Measurements from ENCODE around the gene RBP3. TPM values are rescaled to one million over a fixed set of nuclear protein-coding genes. Genes with fewer than 3 reads are reported as not detected.

Gene RBP3
- total and polyA plus RNA-seq, 10 donors, result not detected

DNA sequence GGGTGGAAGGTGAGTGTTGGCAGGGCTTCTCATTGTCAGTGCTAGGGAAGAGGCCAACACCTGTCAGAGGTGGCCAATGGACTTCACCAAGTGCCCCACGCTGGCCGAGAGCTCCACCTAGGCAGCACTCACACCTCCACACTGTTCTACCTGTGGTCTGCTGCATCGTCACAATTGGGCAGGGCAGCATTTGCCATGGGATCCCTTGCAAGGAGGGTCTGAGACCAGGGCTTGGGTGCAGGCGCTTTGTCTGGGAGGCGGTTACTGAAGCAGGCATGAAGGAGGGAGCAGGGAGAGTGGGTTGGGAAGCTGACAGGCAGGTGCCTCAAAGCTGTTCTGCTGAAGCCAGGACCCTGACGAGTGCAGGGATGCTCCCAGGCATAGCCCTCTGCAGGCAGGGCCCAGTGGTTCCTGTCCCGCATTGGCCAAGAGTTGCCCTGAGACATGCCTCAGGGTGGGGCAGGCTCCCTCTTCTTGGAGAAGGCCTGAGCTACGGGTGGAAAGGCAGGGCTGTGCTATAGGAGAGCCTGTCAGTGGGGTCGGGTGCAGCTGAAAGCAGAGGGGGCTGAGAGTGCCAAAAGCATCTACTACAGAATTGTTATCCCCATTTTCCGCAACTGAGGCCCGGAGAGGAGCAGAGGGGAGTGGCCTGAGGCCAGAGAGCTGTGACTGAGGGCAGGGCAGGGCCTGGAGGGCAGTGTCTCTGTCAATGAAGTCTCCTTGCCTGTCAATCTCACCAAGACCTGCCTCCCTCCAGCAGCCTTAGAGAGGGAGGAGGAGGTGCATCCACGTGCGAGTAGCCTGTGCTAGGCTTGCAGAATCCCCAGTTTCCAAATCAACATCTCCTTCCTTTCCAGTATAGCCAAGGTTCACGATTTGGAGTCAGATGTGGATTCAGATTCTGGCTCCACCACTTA is 4.0 kb downstream of the RBP3 start:
- 62 to 88% (median 81%) methylated on average over 8 to 14 of the region's 14 CpGs for WGBS, 5 donors
- no peak for TF ChIP-seq POLR2AphosphoS5 (IDR thresholded peaks at IDR 0.05)
- TF ChIP-seq CTCF (IDR thresholded peaks at IDR 0.05 in 8 of 11, conservative IDR thresholded peaks at IDR 0.05 in 3 of 11), result no peak
- TF ChIP-seq POLR2A (IDR thresholded peaks at IDR 0.05), result no peak
- intact Hi-C loops (cut with DNase I; ENCODE audit: low total_unique reads), result no loop called here
- no peaks in the 10 kb centered on the region for H3K36me3 ChIP-seq
- no peaks in the 10 kb centered on the region for H3K4me1 ChIP-seq
- no peaks in the 10 kb centered on the region for H3K27me3 ChIP-seq (replicated peaks in 1 of 7)
- no peak overlapping the region for H3K4me3 ChIP-seq
- H3K27ac ChIP-seq, result no peak overlapping the region
- DNase-seq, result peak; percentile 68
- H3K9me3 ChIP-seq, result no peaks in the 10 kb centered on the region

DNA sequence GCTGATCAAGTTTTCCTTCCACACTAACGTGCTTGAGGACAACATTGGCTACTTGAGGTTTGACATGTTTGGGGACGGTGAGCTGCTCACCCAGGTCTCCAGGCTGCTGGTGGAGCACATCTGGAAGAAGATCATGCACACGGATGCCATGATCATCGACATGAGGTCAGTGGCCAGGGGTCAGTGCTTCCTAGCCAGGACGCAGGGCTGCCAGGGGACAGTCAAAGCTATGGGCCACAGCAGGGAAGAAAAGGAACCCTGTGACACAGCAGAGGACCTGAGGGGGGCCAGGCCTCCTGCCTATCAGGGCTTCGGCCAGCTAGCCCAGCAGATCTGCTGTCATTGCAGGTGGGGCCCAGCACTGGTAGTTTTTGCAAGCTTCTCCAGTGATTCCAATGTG is 5.2 kb downstream of the RBP3 start:
- Histone ChIP-seq H3K36me3 (no peaks in the 10 kb centered on the region), H3K9me3 (no peaks in the 10 kb centered on the region), H3K4me1 (no peaks in the 10 kb centered on the region), H3K27ac (no peak overlapping the region), H3K4me3 (no peak overlapping the region), H3K27me3 (replicated peaks in 1 of 7) (no peaks in the 10 kb centered on the region)
- intact Hi-C loops (cut with DNase I; ENCODE audit: low total_unique reads), result no loop called here
- TF ChIP-seq POLR2AphosphoS5 (IDR thresholded peaks at IDR 0.05) (no peak), CTCF (IDR thresholded peaks at IDR 0.05 in 8 of 11, conservative IDR thresholded peaks at IDR 0.05 in 3 of 11) (no peak), POLR2A (IDR thresholded peaks at IDR 0.05) (no peak)
- DNase-seq, result peak; percentile 59
- 84 to 91% (median 88%) methylated on average over 4 to 6 of the region's 6 CpGs for WGBS, 5 donors

GRCh38 chr10:47354165-47354564 is 6.0 kb downstream of the RBP3 start:
- Histone ChIP-seq H3K4me3 (no peak overlapping the region), H3K27ac (no peak overlapping the region), H3K27me3 (replicated peaks in 1 of 7) (no peaks in the 10 kb centered on the region), H3K9me3 (no peaks in the 10 kb centered on the region), H3K4me1 (no peaks in the 10 kb centered on the region), H3K36me3 (no peaks in the 10 kb centered on the region)
- intact Hi-C loops (cut with DNase I; ENCODE audit: low total_unique reads), result no loop called here
- WGBS, 5 donors, result 69 to 84% (median 73%) methylated on average over 4 of the region's 4 CpGs
- DNase-seq, result no peak
- TF ChIP-seq CTCF (IDR thresholded peaks at IDR 0.05 in 8 of 11, conservative IDR thresholded peaks at IDR 0.05 in 3 of 11) (no peak), POLR2AphosphoS5 (IDR thresholded peaks at IDR 0.05) (no peak), POLR2A (IDR thresholded peaks at IDR 0.05) (no peak)

DNA sequence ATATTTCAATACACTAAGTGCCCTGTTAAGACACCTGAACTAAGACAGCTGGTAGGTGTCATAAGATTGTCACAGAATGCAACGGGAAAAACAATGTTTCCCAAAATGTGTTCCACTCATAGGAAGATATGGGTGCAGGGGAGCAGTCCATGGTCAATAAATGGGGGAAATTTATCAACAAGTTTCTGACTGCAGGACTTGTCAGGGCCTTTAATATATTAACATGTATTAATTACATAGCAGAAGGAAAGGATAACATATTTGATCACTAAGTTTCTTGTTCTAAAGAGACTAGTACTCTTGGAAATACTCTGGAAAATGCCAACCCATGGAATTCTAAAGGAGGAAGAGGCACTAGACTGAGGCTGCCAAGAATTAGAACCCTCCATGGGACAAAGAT is 6.7 kb downstream of the RBP3 start:
- TF ChIP-seq CTCF (IDR thresholded peaks at IDR 0.05 in 8 of 11, conservative IDR thresholded peaks at IDR 0.05 in 3 of 11) (no peak), POLR2A (IDR thresholded peaks at IDR 0.05) (no peak), POLR2AphosphoS5 (IDR thresholded peaks at IDR 0.05) (no peak)
- no peak overlapping the region for H3K27ac ChIP-seq
- H3K4me1 ChIP-seq, result no peaks in the 10 kb centered on the region
- 60 to 91% (median 79%) methylated on average over 1 of the region's 1 CpG for WGBS, 5 donors
- H3K9me3 ChIP-seq, result no peaks in the 10 kb centered on the region
- no peaks in the 10 kb centered on the region for H3K36me3 ChIP-seq
- H3K4me3 ChIP-seq, result no peak overlapping the region
- DNase-seq, result no peak
- no peaks in the 10 kb centered on the region for H3K27me3 ChIP-seq (replicated peaks in 1 of 7)
- intact Hi-C loops (cut with DNase I; ENCODE audit: low total_unique reads), result no loop called here
